ENCODE data around the gene SGK1.

- TF ChIP-seq POLR2AphosphoS5 (IDR thresholded peaks at IDR 0.05; ENCODE audit: low read depth, low read length) (no peak), POLR2A (IDR thresholded peaks at IDR 0.05; ENCODE audit: low read depth, low read length) (no peak), TAF1 (IDR thresholded peaks at IDR 0.05; ENCODE audit: borderline replicate concordance, low read depth, low read length) (no peak)
These were observed 147.9 kb downstream of the SGK1 start for GRCh38 chr6:134169871-134170486.

Data from GM12892 (cell line).